GM06990 (cell line): ENCODE measurements around the gene PNKP.

Source experiments
- DNase-seq: peaks from one replicate; pipeline ENCODE4 v3.0.0-alpha.2; 2011; ENCODE audit not compliant: insufficient read length; ENCODE audit errors: extremely low read depth
- H3K27me3 ChIP-seq: replicated peaks from 2 replicates; pipeline ENCODE4 v1.6.0; 2011; ENCODE audit warnings: low read length; ENCODE audit not compliant: control insufficient read depth, insufficient read depth
- H3K36me3 ChIP-seq: 2 replicates; pipeline ENCODE4 v1.5.1; 2011; ENCODE audit warnings: low read length; ENCODE audit not compliant: control insufficient read depth, insufficient read depth
- H3K4me3 ChIP-seq: replicated peaks from 2 replicates; pipeline ENCODE4 v1.5.1; 2011; ENCODE audit warnings: low read depth, mild to moderate bottlenecking, control low read depth, low read length
- TF ChIP-seq, protein P1 (sequence below): IDR thresholded peaks from 2 replicates; pipeline ENCODE4 v1.5.1; 2011; ENCODE audit warnings: low read length, control low read depth, mild to moderate bottlenecking, inconsistent platforms; ENCODE audit not compliant: insufficient read depth, poor library complexity, severe bottlenecking

The PNKP gene

DNA sequence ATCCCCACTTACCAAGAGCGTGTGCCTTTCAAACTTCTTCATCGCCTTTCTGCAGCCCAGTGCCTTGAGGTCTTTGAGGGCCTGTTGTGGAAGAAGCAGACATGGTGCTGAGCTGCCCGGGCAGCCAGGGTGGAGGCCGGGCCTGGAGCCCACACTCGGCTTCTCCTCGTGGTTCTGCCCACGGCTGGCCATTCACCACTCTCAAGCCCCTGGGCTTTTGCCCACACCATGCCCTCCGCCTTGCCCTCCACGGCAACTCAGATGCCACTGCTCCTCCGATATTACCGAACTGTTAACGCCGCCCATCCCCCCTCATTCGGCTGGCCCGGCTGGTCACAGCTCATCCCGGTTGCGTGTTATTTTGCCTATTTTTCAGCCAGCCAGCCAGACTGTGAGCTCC, 24.0 kb upstream of the PNKP start:
- Histone ChIP-seq H3K36me3 (peaks cover 29% of the 10 kb centered on the region), H3K4me3 (no peak overlapping the region), H3K27me3 (no peaks in the 10 kb centered on the region)
- DNase-seq = no peak
- TF ChIP-seq, protein P1, sequence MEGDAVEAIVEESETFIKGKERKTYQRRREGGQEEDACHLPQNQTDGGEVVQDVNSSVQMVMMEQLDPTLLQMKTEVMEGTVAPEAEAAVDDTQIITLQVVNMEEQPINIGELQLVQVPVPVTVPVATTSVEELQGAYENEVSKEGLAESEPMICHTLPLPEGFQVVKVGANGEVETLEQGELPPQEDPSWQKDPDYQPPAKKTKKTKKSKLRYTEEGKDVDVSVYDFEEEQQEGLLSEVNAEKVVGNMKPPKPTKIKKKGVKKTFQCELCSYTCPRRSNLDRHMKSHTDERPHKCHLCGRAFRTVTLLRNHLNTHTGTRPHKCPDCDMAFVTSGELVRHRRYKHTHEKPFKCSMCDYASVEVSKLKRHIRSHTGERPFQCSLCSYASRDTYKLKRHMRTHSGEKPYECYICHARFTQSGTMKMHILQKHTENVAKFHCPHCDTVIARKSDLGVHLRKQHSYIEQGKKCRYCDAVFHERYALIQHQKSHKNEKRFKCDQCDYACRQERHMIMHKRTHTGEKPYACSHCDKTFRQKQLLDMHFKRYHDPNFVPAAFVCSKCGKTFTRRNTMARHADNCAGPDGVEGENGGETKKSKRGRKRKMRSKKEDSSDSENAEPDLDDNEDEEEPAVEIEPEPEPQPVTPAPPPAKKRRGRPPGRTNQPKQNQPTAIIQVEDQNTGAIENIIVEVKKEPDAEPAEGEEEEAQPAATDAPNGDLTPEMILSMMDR = no peak

GRCh38 chr19:49890349-49891311, 23.3 kb upstream of the PNKP start:
- TF ChIP-seq, protein P1 = no peak
- H3K36me3 ChIP-seq = peaks cover 29% of the 10 kb centered on the region
- H3K4me3 ChIP-seq = peak overlapping the region; percentile 37
- peak; percentile 85 for DNase-seq
- H3K27me3 ChIP-seq = no peaks in the 10 kb centered on the region

DNA sequence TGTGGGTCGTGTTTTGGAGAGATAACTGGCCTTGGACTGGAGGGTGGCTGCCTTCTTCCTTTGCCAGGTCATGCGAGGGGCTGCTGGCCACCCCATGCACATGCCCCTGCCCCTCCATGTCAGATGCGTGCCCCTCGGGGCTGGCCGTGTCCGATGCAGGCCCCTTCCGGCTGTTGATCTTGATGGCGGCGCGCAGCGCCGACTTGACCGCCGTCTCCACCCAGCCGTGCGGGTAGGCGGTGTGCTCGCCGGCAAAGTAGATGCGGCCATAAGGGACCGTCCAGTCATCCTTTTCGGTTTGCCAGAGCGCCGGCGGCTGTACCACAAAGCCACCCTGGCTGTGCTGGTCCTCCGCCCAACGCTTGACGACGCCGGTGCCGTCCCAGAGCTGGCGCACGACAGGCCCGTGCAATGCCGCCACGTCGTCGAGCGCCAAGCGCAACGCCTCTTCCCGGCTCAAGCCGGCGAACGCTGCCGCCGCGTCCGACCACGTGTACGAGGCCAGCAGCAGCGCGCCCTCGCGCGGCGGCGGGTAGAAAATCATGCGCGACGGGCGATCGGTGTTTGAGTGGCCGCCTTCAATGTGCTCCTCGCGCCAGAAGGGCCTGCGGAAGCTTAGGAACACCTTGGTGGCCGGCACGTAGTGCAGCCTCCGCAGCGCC, 22.4 kb upstream of the PNKP start:
- TF ChIP-seq, protein P1 = peak; percentile 41
- no peak for DNase-seq
- H3K4me3 ChIP-seq = no peak overlapping the region; the same call in 1 of the 2 replicates
- H3K36me3 ChIP-seq = peaks cover 29% of the 10 kb centered on the region
- no peaks in the 10 kb centered on the region for H3K27me3 ChIP-seq

DNA sequence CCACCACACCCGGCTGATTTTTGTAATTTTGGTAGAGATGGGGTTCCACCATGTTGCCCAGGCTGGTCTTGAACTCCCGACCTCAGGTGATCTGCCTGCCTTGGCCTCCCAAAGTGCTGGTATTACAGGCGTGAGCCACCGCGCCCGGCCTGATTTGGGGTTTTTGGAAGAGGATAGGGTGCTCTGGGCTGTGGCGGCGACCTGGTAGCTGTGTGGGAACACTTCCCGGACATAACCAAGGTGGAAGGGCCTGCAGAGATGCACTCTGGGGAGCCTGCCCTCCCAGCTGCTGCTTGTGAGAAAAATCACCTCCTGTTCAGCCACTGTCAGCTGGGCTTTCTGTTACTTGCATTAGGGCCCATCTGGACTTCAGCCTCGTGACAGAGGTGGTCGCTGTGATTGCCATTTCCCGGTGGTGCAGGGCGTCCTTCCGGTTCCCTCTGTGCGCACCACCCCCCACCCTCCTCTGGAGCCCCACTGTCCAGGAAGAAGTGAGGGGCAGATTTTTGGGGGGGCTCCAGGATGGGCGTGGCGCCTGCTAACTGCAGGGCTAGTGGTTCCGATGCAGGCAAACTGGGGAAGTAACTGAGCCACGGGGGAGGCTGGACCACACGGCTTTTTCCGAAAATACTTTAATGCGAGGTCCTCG, 21.8 kb upstream of the PNKP start:
- TF ChIP-seq, protein P1 = no peak
- no peak for DNase-seq
- Histone ChIP-seq H3K4me3 (no peak overlapping the region), H3K27me3 (no peaks in the 10 kb centered on the region), H3K36me3 (peaks cover 34% of the 10 kb centered on the region)

DNA sequence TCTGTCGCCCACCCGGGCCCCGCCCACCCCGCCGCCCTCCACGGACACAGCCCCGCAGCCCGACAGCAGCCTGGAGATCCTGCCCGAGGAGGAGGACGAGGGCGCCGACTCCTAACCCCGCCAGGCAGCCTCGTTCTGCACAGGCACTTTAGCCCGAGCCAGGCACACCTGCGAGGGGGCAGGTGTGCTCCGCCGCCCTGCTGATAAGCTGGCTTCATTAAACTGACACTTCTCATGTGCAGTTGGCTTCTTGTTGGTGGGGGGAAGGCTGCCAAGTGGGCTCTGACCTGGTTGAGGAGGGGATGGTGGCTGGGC, 21.1 kb upstream of the PNKP start:
- no peaks in the 10 kb centered on the region for H3K27me3 ChIP-seq
- H3K4me3 ChIP-seq = no peak overlapping the region
- TF ChIP-seq, protein P1 = no peak
- no peak for DNase-seq
- peaks cover 38% of the 10 kb centered on the region for H3K36me3 ChIP-seq
